ENCODE measurements around the gene HK1.
"Not testable (repeated sequence)": the region's sequence is repeated elsewhere in the genome, so short reads cannot be mapped to it uniquely, and the experiment has no call there.

HK1 gene

GRCh38 chr10:69292459-69292858, 14.2 kb downstream of the HK1 start:
- Histone ChIP-seq H3K4me3 (no peak overlapping the region), H3K27me3 (no peaks in the 10 kb centered on the region), H3K27ac (no peak overlapping the region), H3K36me3 (no peaks in the 10 kb centered on the region), H3K4me1 (no peaks in the 10 kb centered on the region), H3K9me3 (no peaks in the 10 kb centered on the region)
- TF ChIP-seq, protein P1, sequence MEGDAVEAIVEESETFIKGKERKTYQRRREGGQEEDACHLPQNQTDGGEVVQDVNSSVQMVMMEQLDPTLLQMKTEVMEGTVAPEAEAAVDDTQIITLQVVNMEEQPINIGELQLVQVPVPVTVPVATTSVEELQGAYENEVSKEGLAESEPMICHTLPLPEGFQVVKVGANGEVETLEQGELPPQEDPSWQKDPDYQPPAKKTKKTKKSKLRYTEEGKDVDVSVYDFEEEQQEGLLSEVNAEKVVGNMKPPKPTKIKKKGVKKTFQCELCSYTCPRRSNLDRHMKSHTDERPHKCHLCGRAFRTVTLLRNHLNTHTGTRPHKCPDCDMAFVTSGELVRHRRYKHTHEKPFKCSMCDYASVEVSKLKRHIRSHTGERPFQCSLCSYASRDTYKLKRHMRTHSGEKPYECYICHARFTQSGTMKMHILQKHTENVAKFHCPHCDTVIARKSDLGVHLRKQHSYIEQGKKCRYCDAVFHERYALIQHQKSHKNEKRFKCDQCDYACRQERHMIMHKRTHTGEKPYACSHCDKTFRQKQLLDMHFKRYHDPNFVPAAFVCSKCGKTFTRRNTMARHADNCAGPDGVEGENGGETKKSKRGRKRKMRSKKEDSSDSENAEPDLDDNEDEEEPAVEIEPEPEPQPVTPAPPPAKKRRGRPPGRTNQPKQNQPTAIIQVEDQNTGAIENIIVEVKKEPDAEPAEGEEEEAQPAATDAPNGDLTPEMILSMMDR (IDR thresholded peaks at IDR 0.05) = no peak
- no peak for DNase-seq
- intact Hi-C loops (cut with DNase I; ENCODE audit: low total_unique reads) = no loop called here

- no peak for DNase-seq
- Histone ChIP-seq H3K4me1 (no peaks in the 10 kb centered on the region), H3K4me3 (no peak overlapping the region), H3K9me3 (no peaks in the 10 kb centered on the region), H3K27ac (no peak overlapping the region), H3K36me3 (no peaks in the 10 kb centered on the region), H3K27me3 (no peaks in the 10 kb centered on the region)
- TF ChIP-seq, protein P1 (IDR thresholded peaks at IDR 0.05) = no peak
- intact Hi-C loops (cut with DNase I; ENCODE audit: low total_unique reads) = no loop called here
These were observed 16.8 kb downstream of the HK1 start for GRCh38 chr10:69295027-69295636.

DNA sequence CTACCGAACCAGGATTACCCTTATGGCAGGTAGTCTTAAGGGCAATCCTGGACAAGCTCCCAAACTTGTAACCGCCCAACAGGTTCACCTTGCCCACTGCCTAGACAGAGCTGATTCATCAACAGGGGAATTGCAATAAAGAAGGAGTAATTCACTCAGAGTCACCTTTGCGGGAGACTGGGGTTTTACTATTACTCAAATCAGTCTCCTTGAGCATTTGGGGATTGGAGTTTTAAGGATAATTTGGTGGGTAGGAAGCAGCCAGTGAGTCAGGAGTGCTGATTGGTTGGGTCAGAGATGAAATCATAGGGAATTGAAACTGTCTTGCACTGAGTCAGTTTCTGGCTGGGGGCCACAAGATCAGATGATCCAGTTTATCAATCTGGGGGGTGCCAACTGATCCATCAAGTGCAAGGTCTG, 25.3 kb downstream of the HK1 start:
- Histone ChIP-seq H3K4me3 (no peak overlapping the region), H3K9me3 (no peaks in the 10 kb centered on the region), H3K27me3 (no peaks in the 10 kb centered on the region), H3K4me1 (no peaks in the 10 kb centered on the region), H3K27ac (no peak overlapping the region), H3K36me3 (no peaks in the 10 kb centered on the region)
- DNase-seq = no peak
- intact Hi-C loops (cut with DNase I; ENCODE audit: low total_unique reads) = no loop called here
- TF ChIP-seq, protein P1 (IDR thresholded peaks at IDR 0.05) = no peak

- Histone ChIP-seq H3K4me3 (no peak overlapping the region), H3K9me3 (no peaks in the 10 kb centered on the region), H3K4me1 (no peaks in the 10 kb centered on the region), H3K27ac (no peak overlapping the region), H3K36me3 (no peaks in the 10 kb centered on the region), H3K27me3 (no peaks in the 10 kb centered on the region)
- intact Hi-C loops (cut with DNase I; ENCODE audit: low total_unique reads) = no loop called here
- TF ChIP-seq, protein P1 (IDR thresholded peaks at IDR 0.05) = no peak
- no peak for DNase-seq
These were observed 28.1 kb downstream of the HK1 start for GRCh38 chr10:69306421-69306820.

- H3K27me3 ChIP-seq = no peaks in the 10 kb centered on the region
- H3K4me3 ChIP-seq = no peak overlapping the region
- DNase-seq = no peak
- intact Hi-C loops (cut with DNase I; ENCODE audit: low total_unique reads) = no loop called here
- H3K9me3 ChIP-seq = no peaks in the 10 kb centered on the region
- TF ChIP-seq, protein P1 (IDR thresholded peaks at IDR 0.05) = no peak
- no peaks in the 10 kb centered on the region for H3K36me3 ChIP-seq
- no peak overlapping the region for H3K27ac ChIP-seq
- H3K4me1 ChIP-seq = no peaks in the 10 kb centered on the region
These were observed 29.1 kb downstream of the HK1 start for GRCh38 chr10:69307434-69307833.

DNA sequence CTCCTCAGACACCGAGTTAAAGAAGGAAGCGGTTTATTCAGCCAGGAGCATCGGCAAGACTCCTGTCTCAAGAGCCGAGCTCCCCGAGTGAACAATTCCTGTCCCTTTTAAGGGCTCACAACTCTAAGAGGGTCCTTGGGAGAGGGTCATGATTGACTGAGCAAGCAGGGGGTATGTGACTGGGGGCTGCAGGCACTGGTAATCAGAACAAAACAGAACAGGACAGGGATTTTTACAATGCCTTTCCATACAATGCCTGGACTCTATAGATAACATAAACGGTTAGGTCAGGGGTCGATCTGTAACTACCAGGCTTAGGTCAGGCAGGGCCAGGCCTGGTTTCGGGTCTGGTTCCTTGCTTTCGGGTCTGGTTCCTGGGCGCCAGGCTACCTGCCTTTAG, 30.0 kb downstream of the HK1 start:
- H3K4me1 ChIP-seq; intact Hi-C loops (cut with DNase I; ENCODE audit: low total_unique reads); H3K9me3 ChIP-seq; DNase-seq; H3K27ac ChIP-seq; H3K27me3 ChIP-seq; H3K36me3 ChIP-seq; H3K4me3 ChIP-seq: not testable (repeated sequence)

Measured in tibial artery (tissue), 4 donors.